ENCODE results near the gene LAMB3.

LAMB3 gene

GRCh38 chr1:209594440-209594839 is 57.8 kb downstream of the LAMB3 start:
- no peak for DNase-seq

DNA sequence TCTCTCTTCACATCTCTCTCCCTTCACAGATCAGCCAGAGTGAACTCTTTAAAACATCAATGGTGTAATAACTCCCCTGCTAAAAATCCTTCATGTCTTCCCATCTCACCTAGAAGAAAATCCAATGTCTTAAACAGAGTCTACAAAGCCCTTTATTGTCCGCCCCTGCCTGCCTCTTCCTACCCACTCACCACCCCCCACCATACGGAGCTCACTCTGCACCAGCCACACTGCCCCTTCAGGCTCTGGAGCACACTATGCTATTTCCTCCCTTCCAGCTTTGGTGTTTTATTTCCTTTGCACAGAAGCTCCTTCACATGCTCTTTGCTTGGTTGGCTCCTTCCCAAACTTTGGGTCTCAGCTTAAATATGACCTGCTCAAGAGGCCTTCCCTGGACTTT is 58.5 kb downstream of the LAMB3 start:
- DNase-seq, result no peak

GRCh38 chr1:209590405-209590804 is 61.8 kb downstream of the LAMB3 start:
- DNase-seq, result no peak

- DNase-seq, result no peak
Observed at GRCh38 chr1:209589863-209590262, 62.4 kb downstream of the LAMB3 start.

GRCh38 chr1:209589440-209589839 is 62.8 kb downstream of the LAMB3 start:
- no peak for DNase-seq

- no peak for DNase-seq
Observed at GRCh38 chr1:209587789-209588188, 64.4 kb downstream of the LAMB3 start.

GRCh38 chr1:209586221-209586740 is 65.9 kb downstream of the LAMB3 start:
- no peak for DNase-seq

- no peak for DNase-seq
Observed at GRCh38 chr1:209585672-209586071, 66.6 kb downstream of the LAMB3 start.

DNA sequence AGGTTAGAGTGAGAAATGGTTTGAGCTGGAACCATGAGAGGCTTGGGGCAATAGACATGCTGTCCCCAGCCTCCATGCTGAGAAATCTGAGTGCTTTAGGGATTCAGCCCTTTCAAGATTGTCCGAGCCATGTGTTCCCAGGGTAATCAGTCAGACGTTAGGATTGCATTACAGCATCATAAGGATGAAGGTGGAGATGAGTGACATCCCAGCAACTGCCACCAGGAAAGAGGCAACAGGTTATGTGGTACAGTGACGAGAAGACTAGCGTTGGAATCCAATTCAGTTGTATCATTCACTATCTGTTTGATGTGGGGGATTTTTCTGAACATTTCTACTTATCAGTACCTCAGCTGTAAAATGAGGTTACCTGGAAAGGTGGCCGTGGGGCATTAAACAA is 67.0 kb downstream of the LAMB3 start:
- no peak for DNase-seq

DNA sequence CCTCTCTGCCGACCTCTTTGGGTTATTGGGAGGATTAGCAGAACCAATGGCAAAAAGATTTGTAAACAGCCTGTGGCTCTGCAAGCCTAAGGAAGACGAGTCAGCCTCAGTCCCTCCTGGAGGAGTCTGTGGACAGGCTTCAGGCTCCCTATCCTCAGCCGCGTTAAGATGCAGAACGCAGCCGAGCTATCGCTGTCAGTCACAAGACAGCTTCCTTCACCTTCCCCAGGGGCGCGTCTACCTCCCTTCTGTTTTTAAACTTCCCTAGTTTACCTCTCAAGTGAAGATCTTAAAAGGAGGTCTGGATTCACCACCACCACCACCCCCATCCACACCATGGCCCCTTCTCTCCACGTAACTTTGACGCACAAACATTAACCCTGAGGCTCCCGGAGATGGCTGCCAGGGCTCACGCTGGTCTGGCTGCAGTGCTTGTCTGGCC is 68.0 kb downstream of the LAMB3 start:
- DNase-seq, result no peak

- no peak for DNase-seq
Observed at GRCh38 chr1:209583408-209583807, 68.8 kb downstream of the LAMB3 start, which contains the start of gene CAMK1G. CAMK1G (plus strand) TSS chr1:209583714; CDS start chr1:209594984, 11,270 bp downstream.

DNA sequence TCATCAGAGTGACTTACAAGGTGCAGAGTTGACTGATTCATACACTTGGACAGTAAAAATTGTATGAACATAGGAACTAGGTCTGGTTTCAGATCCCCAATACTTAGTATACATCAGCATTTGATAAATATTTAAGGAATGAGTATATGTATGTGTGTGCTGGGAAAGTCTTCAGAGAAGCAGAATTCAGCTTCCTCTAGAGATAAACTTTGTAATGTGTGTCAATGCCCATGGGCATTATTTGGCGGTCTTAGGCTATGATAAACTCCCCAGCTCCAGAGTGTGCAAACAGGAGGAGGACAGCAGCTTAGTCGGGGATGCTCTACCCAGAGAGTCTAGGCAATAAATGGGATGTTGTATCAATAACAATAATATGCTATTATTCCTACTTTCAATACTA is 71.6 kb downstream of the LAMB3 start:
- DNase-seq, result no peak

GRCh38 chr1:209577346-209577745 is 74.9 kb downstream of the LAMB3 start:
- no peak for DNase-seq

DNA sequence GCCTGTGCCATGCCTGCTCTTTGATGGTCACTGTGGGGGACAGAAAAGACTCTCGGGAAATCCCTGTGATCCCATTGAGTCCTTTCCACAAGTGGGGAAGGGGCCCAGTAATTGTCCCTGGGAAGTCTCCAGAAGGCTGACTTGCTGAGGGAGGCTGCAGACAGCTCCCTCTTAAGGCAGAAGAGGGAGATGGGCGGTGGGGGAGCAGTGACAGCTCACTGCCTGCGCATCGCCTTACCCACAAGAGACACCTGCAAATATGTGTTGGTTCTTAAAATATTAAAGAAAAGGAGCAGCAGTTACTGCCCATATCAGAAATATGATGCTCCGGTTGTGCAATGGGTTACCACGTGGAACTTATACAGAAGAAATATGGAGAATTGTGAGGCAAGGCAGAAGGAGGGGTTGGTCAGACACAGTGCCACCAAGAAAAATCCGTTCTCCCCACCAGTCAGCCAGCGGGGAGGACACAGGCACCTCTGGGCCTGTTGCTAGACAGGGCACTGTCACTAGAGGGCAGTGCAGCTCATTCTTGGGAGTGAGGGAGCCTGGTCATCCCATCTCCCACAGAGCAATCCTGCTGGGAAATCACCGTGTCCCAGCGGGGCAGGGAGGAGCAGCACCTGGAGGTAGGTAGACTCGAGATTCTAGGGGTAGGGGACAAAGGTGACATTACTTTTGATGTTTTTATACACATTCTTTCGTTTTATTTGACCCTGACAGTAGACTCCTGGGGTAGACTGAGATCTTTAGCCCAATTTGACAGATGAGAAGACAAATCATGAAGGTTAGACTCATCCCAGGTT is 75.6 kb downstream of the LAMB3 start:
- peak; percentile 60 to 70 for DNase-seq

DNA sequence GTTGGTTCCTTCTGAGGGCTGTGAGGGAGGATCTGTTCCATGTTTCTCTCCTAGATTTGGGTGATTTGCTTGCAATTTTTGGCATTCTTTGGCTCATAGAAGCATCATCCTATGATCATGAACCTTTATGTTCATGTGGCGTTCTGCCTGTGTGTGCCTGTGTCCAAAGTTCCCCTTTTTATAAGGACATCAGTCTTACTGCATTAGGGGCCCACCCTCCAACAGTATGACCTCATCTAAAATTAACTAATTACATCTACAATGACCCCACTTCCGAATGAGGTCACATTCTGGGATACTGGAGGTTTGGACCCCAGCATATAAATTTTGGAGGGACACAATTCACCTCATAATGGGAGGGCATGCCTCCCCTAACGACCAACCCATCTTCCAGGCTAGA is 81.5 kb downstream of the LAMB3 start:
- no peak for DNase-seq

GRCh38 chr1:209569455-209570207 is 82.6 kb downstream of the LAMB3 start:
- peak; percentile 61 to 73 for DNase-seq

- no peak for DNase-seq
Observed at GRCh38 chr1:209567698-209568175, 84.5 kb downstream of the LAMB3 start.

GRCh38 chr1:209565759-209566678 is 86.2 kb downstream of the LAMB3 start:
- peak; percentile 66 to 74 for DNase-seq

All from CD4-positive, alpha-beta T cell treated with Interleukin-1 beta for 1 hour (primary cell).